Neuron (in vitro differentiated cells): ENCODE measurements around the gene GRIA3.
"Not testable (repeated sequence)": the region's sequence is repeated elsewhere in the genome, so short reads cannot be mapped to it uniquely, and the experiment has no call there.

ENCODE experiments used
- H2AFZ ChIP-seq: one replicate; pipeline ENCODE4 v1.6.1; 2013; ENCODE audit warnings: low read depth, mild to moderate bottlenecking, inconsistent platforms, low read length, moderate library complexity
- H3K27me3 ChIP-seq: one replicate; pipeline ENCODE4 v1.6.1; 2013; ENCODE audit warnings: low read length; ENCODE audit not compliant: insufficient read depth
- H3K36me3 ChIP-seq: one replicate; pipeline ENCODE4 v1.6.1; 2013; ENCODE audit warnings: low read length; ENCODE audit not compliant: insufficient read depth
- H3K4me1 ChIP-seq: one replicate; pipeline ENCODE4 v1.6.1; 2013; ENCODE audit warnings: low read length; ENCODE audit not compliant: insufficient read depth
- H3K4me3 ChIP-seq: 2 replicates; pipeline ENCODE4 v1.5.1; 2013; ENCODE audit warnings: mild to moderate bottlenecking, low read length, moderate library complexity
- H3K9me3 ChIP-seq: one replicate; pipeline ENCODE4 v1.6.1; 2013; ENCODE audit warnings: low read length

Gene GRIA3

GRCh38 chrX:123339221-123339905 is 155.3 kb downstream of the GRIA3 start:
- H3K4me1 ChIP-seq, result no peaks in the 10 kb centered on the region
- H2AFZ ChIP-seq, result no peak overlapping the region
- no peaks in the 10 kb centered on the region for H3K36me3 ChIP-seq
- H3K27me3 ChIP-seq, result no peaks in the 10 kb centered on the region
- no peak overlapping the region for H3K4me3 ChIP-seq
- no peaks in the 10 kb centered on the region for H3K9me3 ChIP-seq

- H3K4me3 ChIP-seq, result no peak overlapping the region
- no peaks in the 10 kb centered on the region for H3K9me3 ChIP-seq
- H3K4me1 ChIP-seq, result no peaks in the 10 kb centered on the region
- H3K27me3 ChIP-seq, result no peaks in the 10 kb centered on the region
- H2AFZ ChIP-seq, result no peak overlapping the region
- no peaks in the 10 kb centered on the region for H3K36me3 ChIP-seq
Observed at GRCh38 chrX:123340696-123341095, 156.6 kb downstream of the GRIA3 start.

DNA sequence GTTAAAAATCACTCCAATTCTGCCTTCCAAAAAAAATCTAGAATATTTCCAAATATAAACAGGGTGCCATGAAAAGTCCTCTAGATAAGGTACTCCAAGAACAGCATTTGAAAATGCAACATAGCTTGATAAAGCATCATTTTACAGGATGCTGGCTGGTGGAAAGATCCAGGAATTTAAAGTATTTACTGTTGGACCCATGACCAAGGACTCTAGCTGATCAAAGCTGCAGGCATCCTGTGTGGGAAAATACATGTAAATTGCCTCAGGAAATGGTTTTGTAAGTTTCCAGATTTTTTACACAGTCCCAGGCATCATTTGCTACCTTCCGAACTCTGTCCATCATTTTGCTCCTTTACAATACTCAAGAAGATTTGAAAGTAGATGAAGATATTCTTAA is 164.4 kb downstream of the GRIA3 start:
- no peaks in the 10 kb centered on the region for H3K4me1 ChIP-seq
- H3K36me3 ChIP-seq, result no peaks in the 10 kb centered on the region
- no peaks in the 10 kb centered on the region for H3K9me3 ChIP-seq
- no peaks in the 10 kb centered on the region for H3K27me3 ChIP-seq
- H2AFZ ChIP-seq, result no peak overlapping the region
- no peak overlapping the region for H3K4me3 ChIP-seq

- Histone ChIP-seq H3K27me3 (no peaks in the 10 kb centered on the region), H3K4me1 (no peaks in the 10 kb centered on the region), H2AFZ (no peak overlapping the region), H3K4me3 (no peak overlapping the region), H3K9me3 (no peaks in the 10 kb centered on the region), H3K36me3 (no peaks in the 10 kb centered on the region)
Observed at GRCh38 chrX:123350226-123350625, 166.1 kb downstream of the GRIA3 start.

- Histone ChIP-seq H3K4me1 (no peaks in the 10 kb centered on the region), H3K4me3 (no peak overlapping the region), H2AFZ (no peak overlapping the region), H3K9me3 (no peaks in the 10 kb centered on the region), H3K27me3 (no peaks in the 10 kb centered on the region), H3K36me3 (no peaks in the 10 kb centered on the region)
Observed at GRCh38 chrX:123357941-123358340, 173.9 kb downstream of the GRIA3 start.

- Histone ChIP-seq H3K36me3 (no peaks in the 10 kb centered on the region), H3K27me3 (no peaks in the 10 kb centered on the region), H3K4me3 (no peak overlapping the region), H2AFZ (no peak overlapping the region), H3K9me3 (no peaks in the 10 kb centered on the region), H3K4me1 (no peaks in the 10 kb centered on the region)
Observed at GRCh38 chrX:123358457-123358856, 174.4 kb downstream of the GRIA3 start.

GRCh38 chrX:123361371-123361770 is 177.3 kb downstream of the GRIA3 start:
- Histone ChIP-seq H3K4me3 (no peak overlapping the region), H3K4me1 (no peaks in the 10 kb centered on the region), H3K36me3 (no peaks in the 10 kb centered on the region), H2AFZ (no peak overlapping the region), H3K9me3 (no peaks in the 10 kb centered on the region), H3K27me3 (no peaks in the 10 kb centered on the region)

- H3K4me3 ChIP-seq, H2AFZ ChIP-seq, H3K36me3 ChIP-seq, H3K27me3 ChIP-seq, H3K9me3 ChIP-seq, H3K4me1 ChIP-seq: not testable (repeated sequence)
Observed at GRCh38 chrX:123386196-123386595, 202.1 kb downstream of the GRIA3 start.

DNA sequence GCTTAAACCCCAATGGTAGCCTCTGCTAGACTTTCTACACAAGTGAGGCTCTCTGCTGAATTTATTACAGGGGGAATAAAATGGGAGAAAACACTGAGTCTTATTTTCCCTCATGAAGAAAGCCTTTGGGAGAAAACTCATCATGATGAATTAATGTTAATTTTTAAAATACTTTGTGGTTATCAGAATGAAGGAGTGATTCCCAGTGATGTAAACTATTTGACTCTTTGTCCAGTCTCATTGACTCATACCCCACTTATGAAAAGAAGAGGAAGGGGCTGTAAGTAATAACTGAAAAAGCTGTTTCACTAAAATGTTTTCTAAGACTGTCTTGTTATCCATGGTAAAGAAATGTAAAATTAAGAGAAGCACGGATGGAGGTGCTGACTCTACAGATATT is 208.8 kb downstream of the GRIA3 start:
- Histone ChIP-seq H3K36me3 (no peaks in the 10 kb centered on the region), H3K4me3 (no peak overlapping the region), H2AFZ (no peak overlapping the region), H3K4me1 (no peaks in the 10 kb centered on the region), H3K27me3 (no peaks in the 10 kb centered on the region), H3K9me3 (no peaks in the 10 kb centered on the region)

GRCh38 chrX:123399709-123400108 is 215.6 kb downstream of the GRIA3 start:
- no peaks in the 10 kb centered on the region for H3K36me3 ChIP-seq
- H3K27me3 ChIP-seq, result no peaks in the 10 kb centered on the region
- no peak overlapping the region for H3K4me3 ChIP-seq
- H2AFZ ChIP-seq, result no peak overlapping the region
- no peaks in the 10 kb centered on the region for H3K4me1 ChIP-seq
- H3K9me3 ChIP-seq, result no peaks in the 10 kb centered on the region

DNA sequence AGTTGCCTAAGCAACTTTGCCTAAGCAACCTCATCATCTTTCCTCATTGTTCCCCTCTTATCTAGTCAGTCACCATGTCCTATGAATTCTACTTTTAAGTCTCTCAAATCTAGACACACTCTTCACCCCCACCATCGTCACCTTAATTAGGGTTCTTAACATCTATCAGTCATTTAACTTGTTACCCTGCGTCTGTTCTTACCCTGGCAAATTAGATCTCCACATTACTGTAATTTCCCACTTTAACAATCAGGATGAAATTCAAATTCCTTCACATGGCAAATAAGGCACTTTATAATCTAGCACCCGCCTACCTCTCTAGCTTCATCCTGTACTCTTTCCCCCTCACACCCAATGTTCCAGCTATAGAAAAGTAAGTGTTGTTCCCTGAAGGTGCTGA is 221.2 kb downstream of the GRIA3 start:
- Histone ChIP-seq H3K36me3 (no peaks in the 10 kb centered on the region), H3K9me3 (no peaks in the 10 kb centered on the region), H2AFZ (no peak overlapping the region), H3K4me3 (no peak overlapping the region), H3K4me1 (no peaks in the 10 kb centered on the region), H3K27me3 (no peaks in the 10 kb centered on the region)

DNA sequence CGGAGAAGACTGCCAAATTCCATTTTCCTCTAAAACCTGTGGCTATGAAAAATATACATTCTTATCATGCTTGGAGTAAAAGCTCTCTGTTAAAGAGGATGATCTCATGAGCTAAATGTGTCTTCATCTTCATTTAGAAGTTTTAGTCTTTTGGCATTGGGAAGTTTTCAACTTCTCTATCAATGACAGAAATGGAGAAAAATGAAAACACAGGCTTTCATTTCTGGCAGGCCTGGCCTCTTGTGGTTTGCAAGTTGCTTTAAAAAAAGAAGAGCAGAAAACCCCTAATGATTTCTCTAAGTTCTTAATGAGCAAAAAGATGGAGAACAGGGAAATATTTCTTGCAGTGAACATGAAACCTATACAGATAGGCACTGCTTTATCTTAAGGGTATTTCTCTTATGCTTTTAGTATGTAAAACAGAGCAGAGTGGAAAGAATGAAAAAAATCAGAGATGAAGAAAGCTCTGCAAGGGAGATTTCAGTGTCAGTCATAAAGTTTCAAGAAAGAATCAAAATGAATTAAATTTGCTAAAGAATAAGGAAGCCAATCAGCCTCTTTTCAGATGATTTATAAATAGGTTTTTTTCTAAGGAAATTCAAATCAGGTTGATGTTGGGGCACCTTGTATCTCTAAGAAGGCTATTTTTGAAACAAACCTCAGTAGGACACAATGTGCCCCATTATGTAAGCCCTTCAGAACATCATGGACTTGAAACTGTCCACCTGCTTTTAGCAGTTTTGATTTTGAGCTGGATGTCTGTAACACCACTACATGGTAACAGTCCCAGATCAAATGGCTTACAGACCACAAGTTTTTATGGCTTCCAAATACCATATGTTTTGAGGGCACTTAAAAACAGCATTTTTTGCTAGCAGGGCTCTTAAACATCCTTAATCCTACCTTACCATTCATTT is 225.0 kb downstream of the GRIA3 start:
- no peak overlapping the region for H3K4me3 ChIP-seq
- H3K4me1 ChIP-seq, result no peaks in the 10 kb centered on the region
- H3K9me3 ChIP-seq, result no peaks in the 10 kb centered on the region
- no peak overlapping the region for H2AFZ ChIP-seq
- no peaks in the 10 kb centered on the region for H3K27me3 ChIP-seq
- H3K36me3 ChIP-seq, result no peaks in the 10 kb centered on the region

DNA sequence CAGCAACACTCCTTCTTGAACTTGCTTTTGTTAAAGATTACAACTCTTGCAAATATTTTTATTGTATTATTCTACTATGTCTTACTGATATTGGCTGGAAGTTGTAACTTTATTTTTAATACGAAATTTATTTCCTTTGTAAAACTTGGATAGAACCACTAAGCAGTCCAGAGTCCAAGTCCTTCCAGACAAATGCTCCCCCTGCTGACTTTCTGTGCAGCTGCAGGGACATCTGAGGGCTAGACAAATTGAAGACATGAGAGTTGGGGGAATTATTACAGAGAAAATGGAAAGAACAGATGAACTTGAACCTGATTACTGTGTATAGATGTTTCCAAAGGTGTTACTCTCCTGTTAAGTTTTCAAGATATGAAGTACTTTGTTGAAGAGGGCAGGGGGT is 238.8 kb downstream of the GRIA3 start:
- Histone ChIP-seq H3K9me3 (no peaks in the 10 kb centered on the region), H3K27me3 (peaks cover 3% of the 10 kb centered on the region), H3K4me3 (no peak overlapping the region), H3K4me1 (no peaks in the 10 kb centered on the region), H3K36me3 (no peaks in the 10 kb centered on the region), H2AFZ (no peak overlapping the region)
